Left colon (tissue), 2 donors: ENCODE measurements around the gene MAP3K13. TPM values are rescaled to one million over a fixed set of nuclear protein-coding genes. Genes with fewer than 3 reads are reported as not detected.

ENCODE experiments used
- ATAC-seq: fragments of 200-7000 bp; cut with Tn5 transposase; one replicate; pipeline ENCODE4 v1.9.1; 2020; ENCODE audit warnings: mild to moderate bottlenecking, moderate library complexity
- DNase-seq, 2 donors: peaks; one replicate each; pipeline ENCODE4 v3.0.0-alpha.2; 2020
- intact Hi-C, 2 donors: fragments of 100-400 bp; cut with DNase I in 1 of 2; cut with micrococcal nuclease in 1 of 2; formaldehyde crosslinking; loops; one replicate each; pipeline versions ENCODE4 v1.11.2 to v1.14.0; 2022; cut with DNase I, micrococcal nuclease
- total RNA-seq, 2 donors: library from RNA; stranded (reverse); fragmentation: NEBNext Ultra II Directional; extraction: Animal tissue kit (Norgen Biotek cat#: 25700); gene quantifications; one replicate each; pipeline ENCODE4 v1.2.1, GENCODE V29; 2021
- donor health status: DM: no; HTN: no; CAD: no.
- donor health status: DM: yes; HTN: yes; CAD: no.

The MAP3K13 gene
- total RNA-seq, 2 donors from 2014 or later: 47.0 to 51.0 TPM

DNA sequence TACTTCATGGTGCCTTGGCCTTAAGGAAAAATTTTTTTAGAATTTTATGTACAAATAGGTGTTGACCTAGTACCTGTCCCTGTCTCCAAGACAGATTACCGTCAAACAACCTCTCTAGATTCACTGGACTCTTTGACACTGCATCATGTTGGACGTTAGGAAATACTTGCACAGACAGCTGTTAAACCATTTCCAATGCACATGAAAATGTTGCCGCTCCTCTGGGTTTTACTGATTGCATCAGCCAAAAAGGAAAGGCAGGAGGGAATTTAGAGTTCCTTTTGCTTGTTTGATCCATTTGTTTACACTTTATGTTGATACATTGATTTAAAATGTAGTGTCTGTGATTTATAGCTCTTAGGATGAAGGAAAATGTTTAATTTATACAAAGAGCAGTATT lies 121.4 kb downstream of the MAP3K13 start:
- ATAC-seq: no peak
- no peak for DNase-seq
- intact Hi-C loops: no loop called here

DNA sequence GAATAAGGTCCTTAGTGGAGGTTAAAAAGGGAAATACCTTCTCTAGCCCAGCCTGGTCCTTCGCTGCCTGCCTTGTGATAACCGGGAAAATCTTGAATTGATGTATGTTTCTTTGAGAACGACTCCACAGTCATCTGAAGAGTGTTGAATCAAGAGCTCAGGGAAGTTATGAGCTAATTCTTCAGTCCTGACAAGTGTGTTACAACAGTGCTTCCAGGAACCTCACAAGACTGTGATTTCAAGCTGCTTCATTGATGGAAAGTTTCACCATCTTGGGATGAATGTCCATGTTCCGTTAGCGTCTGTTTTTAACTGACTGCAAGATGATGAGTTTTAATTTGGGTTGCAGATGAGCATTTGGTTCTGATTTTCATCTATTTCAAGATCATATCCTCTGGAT lies 123.5 kb downstream of the MAP3K13 start:
- ATAC-seq: no peak
- no peak for DNase-seq
- intact Hi-C loops: no loop called here

GRCh38 chr3:185488465-185488864 lies 125.5 kb downstream of the MAP3K13 start:
- no peak for ATAC-seq
- intact Hi-C loops: no loop called here
- no peak for DNase-seq

- intact Hi-C loops: no loop called here
- ATAC-seq (peak; percentile 84), DNase-seq (no peak)
Measured at GRCh38 chr3:185489462-185489861, 126.5 kb downstream of the MAP3K13 start.

- ATAC-seq: peak; percentile 7
- intact Hi-C loops: no loop called here
- no peak for DNase-seq
Measured at GRCh38 chr3:185490241-185490640, 127.3 kb downstream of the MAP3K13 start.

- DNase-seq (peak; percentile 94 to 97), ATAC-seq (peak; percentile 93)
- intact Hi-C loops: no loop called here
Measured at GRCh38 chr3:185498503-185499396, 135.8 kb downstream of the MAP3K13 start, which contains the start of gene TMEM41A. TSS of gene TMEM41A (minus strand) at chr3:185499035. CDS start at chr3:185498961, 74 bp downstream.

GRCh38 chr3:185502987-185503386 lies 140.1 kb downstream of the MAP3K13 start:
- intact Hi-C loops: no loop called here

GRCh38 chr3:185503521-185503920 lies 140.6 kb downstream of the MAP3K13 start:
- intact Hi-C loops: no loop called here
- ATAC-seq (peak; percentile 45), DNase-seq (peak; percentile 21 to 34)

More at GRCh38 chr3:185502987-185503386, 140.1 kb downstream of the MAP3K13 start:
- no peak for DNase-seq
- ATAC-seq: no peak

GRCh38 chr3:185504636-185505035 lies 141.7 kb downstream of the MAP3K13 start:
- intact Hi-C loops: no loop called here
- no peak for DNase-seq
- peak; percentile 46 for ATAC-seq

DNA sequence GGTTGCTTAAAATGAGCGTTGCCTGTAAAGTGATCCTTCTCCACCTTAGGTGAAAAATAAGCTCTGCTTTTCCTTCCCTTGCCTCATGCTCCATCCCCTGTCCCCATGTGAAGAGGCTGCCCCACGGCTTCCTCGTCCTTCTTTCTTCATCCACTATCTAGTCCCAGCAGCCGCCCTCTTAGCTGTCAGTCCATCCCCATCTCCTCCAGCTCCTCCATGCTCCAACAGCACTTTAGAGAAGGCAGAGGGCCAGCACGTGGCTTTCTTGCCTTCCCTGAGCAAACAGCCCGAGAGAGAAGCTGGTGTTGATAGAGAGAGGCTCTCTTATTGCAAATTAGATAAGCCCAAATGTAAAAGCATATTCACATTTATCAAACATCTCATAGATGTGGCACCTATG lies 144.9 kb downstream of the MAP3K13 start:
- DNase-seq: no peak

DNA sequence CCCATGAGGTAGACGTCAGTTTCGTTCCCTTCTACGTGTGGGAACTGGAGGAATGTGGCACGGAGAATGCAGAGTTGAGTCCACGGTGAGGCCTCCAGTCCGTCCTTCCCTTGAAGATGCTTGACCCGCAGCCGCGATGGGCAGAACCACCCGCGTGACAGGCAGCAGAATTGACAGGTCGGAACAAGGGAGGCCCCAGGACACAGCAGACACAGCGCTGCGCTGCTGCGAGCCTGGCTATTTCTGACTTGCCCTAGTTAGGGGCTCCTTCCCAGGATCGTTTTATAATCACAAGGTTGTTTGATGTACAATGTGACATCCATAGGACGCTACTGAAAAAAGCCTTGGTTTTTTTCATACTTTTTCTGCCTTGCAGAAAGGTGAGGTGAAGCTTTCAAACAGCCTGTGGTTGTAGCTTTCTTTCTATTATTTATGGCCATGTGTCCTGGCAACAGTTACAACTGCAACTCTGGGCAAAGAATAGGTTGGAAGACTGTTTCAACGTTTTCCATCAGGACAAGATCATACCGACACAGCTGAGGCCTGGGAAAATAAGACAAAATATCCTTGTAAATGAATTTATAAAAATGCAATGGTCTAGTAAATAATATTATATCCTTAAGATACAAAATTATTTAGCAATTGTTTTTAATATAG lies 145.5 kb downstream of the MAP3K13 start:
- intact Hi-C loops: no loop called here
- no peak for DNase-seq
- ATAC-seq: no peak

More for the DNA sequence above, 144.9 kb downstream of the MAP3K13 start:
- no peak for ATAC-seq
- intact Hi-C loops: no loop called here

GRCh38 chr3:185511711-185512110 lies 148.8 kb downstream of the MAP3K13 start:
- no peak for DNase-seq
- ATAC-seq: peak; percentile 11
- intact Hi-C loops: no loop called here

- DNase-seq: no peak
- no peak for ATAC-seq
- intact Hi-C loops: no loop called here
Measured at GRCh38 chr3:185517387-185518130, 154.6 kb downstream of the MAP3K13 start.

DNA sequence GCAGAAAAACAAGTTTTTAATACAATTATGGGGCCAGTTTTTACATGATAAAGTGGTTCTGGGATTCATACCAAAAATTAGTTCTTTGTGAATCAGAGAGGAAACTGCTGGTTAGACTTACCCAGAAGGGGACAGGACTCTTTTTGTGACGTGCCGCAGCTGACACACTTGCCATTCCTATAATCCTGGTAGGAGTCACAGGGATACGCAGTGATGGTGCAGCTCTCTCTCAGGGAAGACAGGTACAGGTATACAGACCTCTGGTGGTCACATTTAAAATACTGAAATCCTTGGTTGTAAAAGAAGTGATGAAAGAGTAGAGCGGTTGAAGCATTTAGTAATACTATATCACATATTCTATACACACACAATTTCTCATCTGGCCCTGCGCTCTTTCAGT lies 156.1 kb downstream of the MAP3K13 start:
- ATAC-seq (no peak), DNase-seq (no peak)
- intact Hi-C loops: no loop called here

GRCh38 chr3:185521349-185522138 lies 158.6 kb downstream of the MAP3K13 start:
- intact Hi-C loops: no loop called here
- ATAC-seq: no peak

GRCh38 chr3:185526349-185526951 lies 163.5 kb downstream of the MAP3K13 start:
- ATAC-seq (no peak), DNase-seq (no peak)
- intact Hi-C loops: no loop called here

More at GRCh38 chr3:185521349-185522138, 158.6 kb downstream of the MAP3K13 start:
- no peak for DNase-seq

- no peak for DNase-seq
- ATAC-seq: peak; percentile 21
- intact Hi-C loops: no loop called here
Measured at GRCh38 chr3:185527364-185527763, 164.4 kb downstream of the MAP3K13 start.

GRCh38 chr3:185528532-185528931 lies 165.6 kb downstream of the MAP3K13 start:
- ATAC-seq: no peak
- intact Hi-C loops: no loop called here
- DNase-seq: no peak
